Measurements from ENCODE around the gene SIX1. TPM values are rescaled to one million over a fixed set of nuclear protein-coding genes. Genes with fewer than 3 reads are reported as not detected.

The SIX1 gene
- total and polyA plus RNA-seq, 2 of the 13 experiments (the other 11 are each of a cell fraction or from before 2014, with no cell fraction given) = 1.7 to 6.5 TPM

- TF ChIP-seq CSRNP1 (CRISPR knock-in tag; IDR thresholded peaks at IDR 0.05) = peak; percentile 91
- TF ChIP-seq ZBTB7A (CRISPR knock-in tag; IDR thresholded peaks at IDR 0.05) = peak; percentile 77; the same call in 1 of the 2 replicates
- TF ChIP-seq ATF7-NPFF (CRISPR knock-in tag; IDR thresholded peaks at IDR 0.05; ENCODE audit: low read depth) = peak; percentile 74; the same call in 1 of the 2 replicates
- TF ChIP-seq, protein P1, sequence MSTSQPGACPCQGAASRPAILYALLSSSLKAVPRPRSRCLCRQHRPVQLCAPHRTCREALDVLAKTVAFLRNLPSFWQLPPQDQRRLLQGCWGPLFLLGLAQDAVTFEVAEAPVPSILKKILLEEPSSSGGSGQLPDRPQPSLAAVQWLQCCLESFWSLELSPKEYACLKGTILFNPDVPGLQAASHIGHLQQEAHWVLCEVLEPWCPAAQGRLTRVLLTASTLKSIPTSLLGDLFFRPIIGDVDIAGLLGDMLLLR (CRISPR knock-in tag; IDR thresholded peaks at IDR 0.05) = peak; percentile 86
- 0 out of 2 replicates have a peak, but pooled peaks have one; percentile 17 for TF ChIP-seq ZC3H4 (CRISPR knock-in tag; IDR thresholded peaks at IDR 0.05; ENCODE audit: borderline replicate concordance)
- TF ChIP-seq, protein P2, sequence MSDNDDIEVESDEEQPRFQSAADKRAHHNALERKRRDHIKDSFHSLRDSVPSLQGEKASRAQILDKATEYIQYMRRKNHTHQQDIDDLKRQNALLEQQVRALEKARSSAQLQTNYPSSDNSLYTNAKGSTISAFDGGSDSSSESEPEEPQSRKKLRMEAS (IDR thresholded peaks at IDR 0.05) = peak; percentile 87
- TF ChIP-seq CCDC6 (CRISPR knock-in tag; IDR thresholded peaks at IDR 0.05) = peak; percentile 55
- TF ChIP-seq ZNF7 (CRISPR knock-in tag; IDR thresholded peaks at IDR 0.05) = 0 out of 2 replicates have a peak, but pooled peaks have one; percentile 3
- 0 out of 2 replicates have a peak, but pooled peaks have one; percentile 18 for TF ChIP-seq ZNF792 (CRISPR knock-in tag; IDR thresholded peaks at IDR 0.05)
- peak; percentile 37; the same call in 1 of the 2 replicates for TF ChIP-seq MED13 (CRISPR knock-in tag; IDR thresholded peaks at IDR 0.05)
- peak; percentile 74 for TF ChIP-seq POLR2AphosphoS5 (IDR thresholded peaks at IDR 0.05; ENCODE audit: low read depth, low read length)
- TF ChIP-seq FOXC1 (CRISPR knock-in tag; IDR thresholded peaks at IDR 0.05; ENCODE audit: borderline replicate concordance) = peak; percentile 86; the same call in 1 of the 2 replicates
- peak; percentile 46 for TF ChIP-seq HDAC2 (CRISPR knock-in tag; IDR thresholded peaks at IDR 0.05)
- TF ChIP-seq ZNF749 (CRISPR knock-in tag; IDR thresholded peaks at IDR 0.05; ENCODE audit: borderline replicate concordance) = 0 out of 2 replicates have a peak, but pooled peaks have one; percentile 17
- TF ChIP-seq SALL1 (CRISPR knock-in tag; IDR thresholded peaks at IDR 0.05) = peak; percentile 65
- TF ChIP-seq ZNF629 (CRISPR knock-in tag; conservative IDR thresholded peaks at IDR 0.05) = peak; percentile 40; the same call in 1 of the 2 replicates
- TF ChIP-seq, protein P3, sequence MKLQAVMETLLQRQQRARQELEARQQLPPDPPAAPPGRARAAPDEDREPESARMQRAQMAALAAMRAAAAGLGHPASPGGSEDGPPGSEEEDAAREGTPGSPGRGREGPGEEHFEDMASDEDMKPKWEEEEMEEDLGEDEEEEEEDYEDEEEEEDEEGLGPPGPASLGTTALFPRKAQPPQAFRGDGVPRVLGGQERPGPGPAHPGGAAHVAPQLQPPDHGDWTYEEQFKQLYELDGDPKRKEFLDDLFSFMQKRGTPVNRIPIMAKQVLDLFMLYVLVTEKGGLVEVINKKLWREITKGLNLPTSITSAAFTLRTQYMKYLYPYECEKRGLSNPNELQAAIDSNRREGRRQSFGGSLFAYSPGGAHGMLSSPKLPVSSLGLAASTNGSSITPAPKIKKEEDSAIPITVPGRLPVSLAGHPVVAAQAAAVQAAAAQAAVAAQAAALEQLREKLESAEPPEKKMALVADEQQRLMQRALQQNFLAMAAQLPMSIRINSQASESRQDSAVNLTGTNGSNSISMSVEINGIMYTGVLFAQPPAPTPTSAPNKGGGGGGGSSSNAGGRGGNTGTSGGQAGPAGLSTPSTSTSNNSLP (IDR thresholded peaks at IDR 0.05; ENCODE audit: low read depth, low read length) = no peak
- peak; percentile 19; the same call in 1 of the 2 replicates for TF ChIP-seq ZNF678 (CRISPR knock-in tag; IDR thresholded peaks at IDR 0.05)
- TF ChIP-seq NFKB2 (CRISPR knock-in tag; IDR thresholded peaks at IDR 0.05; ENCODE audit: borderline replicate concordance) = peak; percentile 91; the same call in 1 of the 2 replicates
- TF ChIP-seq ZNF564 (CRISPR knock-in tag; IDR thresholded peaks at IDR 0.05) = peak; percentile 91
- TF ChIP-seq NKX3-1 (CRISPR knock-in tag; IDR thresholded peaks at IDR 0.05) = no peak
- TF ChIP-seq ZGPAT (CRISPR knock-in tag; IDR thresholded peaks at IDR 0.05) = peak; percentile 64; the same call in 1 of the 2 replicates
These were observed at the start of gene SIX1 (continued) for GRCh38 chr14:60648934-60649874.
